AG09309 (cell line): ENCODE results near the gene MMRN1.

Experiments used
- DNase-seq: peaks from one replicate; pipeline ENCODE4 v3.0.0-alpha.2; 2010; ENCODE audit warnings: low read depth
- H3K4me3 ChIP-seq: 2 replicates; pipeline ENCODE4 v1.5.1; 2011; ENCODE audit warnings: mild to moderate bottlenecking, low read depth, low read length, moderate library complexity; ENCODE audit not compliant: control insufficient read depth
- CTCF ChIP-seq: IDR thresholded peaks from 2 replicates; pipeline ENCODE4 v1.5.1; 2011; ENCODE audit warnings: mild to moderate bottlenecking, low read depth, low read length, inconsistent platforms; ENCODE audit not compliant: insufficient read depth, control insufficient read depth; ENCODE audit errors: missing control alignments

The MMRN1 gene

GRCh38 chr4:89894649-89895550 is at the start of gene MMRN1:
Gene MMRN1, plus strand, starts transcription at chr4:89894854. Its CDS starts 118 bp downstream, at chr4:89894972.
- no peak for DNase-seq
- H3K4me3 ChIP-seq, result no peak within 1 kb of the TSS
- no peak for TF ChIP-seq CTCF

- no peak overlapping the region for H3K4me3 ChIP-seq
- no peak for DNase-seq
- TF ChIP-seq CTCF, result no peak
Observed at GRCh38 chr4:89847571-89848325, 46.9 kb upstream of the MMRN1 start.

GRCh38 chr4:89855236-89855635 is 39.4 kb upstream of the MMRN1 start:
- no peak for DNase-seq
- no peak for TF ChIP-seq CTCF
- H3K4me3 ChIP-seq, result no peak overlapping the region

GRCh38 chr4:89860971-89861370 is 33.7 kb upstream of the MMRN1 start:
- TF ChIP-seq CTCF, result no peak
- no peak for DNase-seq
- no peak overlapping the region for H3K4me3 ChIP-seq

GRCh38 chr4:89863533-89863932 is 31.1 kb upstream of the MMRN1 start:
- no peak for TF ChIP-seq CTCF
- DNase-seq, result no peak
- no peak overlapping the region for H3K4me3 ChIP-seq

GRCh38 chr4:89868276-89868675 is 26.4 kb upstream of the MMRN1 start:
- TF ChIP-seq CTCF, result no peak
- H3K4me3 ChIP-seq, result no peak overlapping the region
- DNase-seq, result no peak
